ENCODE data around the gene ZNF543. TPM values are rescaled to one million over a fixed set of nuclear protein-coding genes. Genes with fewer than 3 reads are reported as not detected.
"Not testable (repeated sequence)": the region's sequence is repeated elsewhere in the genome, so short reads cannot be mapped to it uniquely, and the experiment has no call there.

The ZNF543 gene
- total RNA-seq (2014; rRNA removed; shearing (Covaris generic)), result 6.9 and 7.7 TPM in 2 replicates

DNA sequence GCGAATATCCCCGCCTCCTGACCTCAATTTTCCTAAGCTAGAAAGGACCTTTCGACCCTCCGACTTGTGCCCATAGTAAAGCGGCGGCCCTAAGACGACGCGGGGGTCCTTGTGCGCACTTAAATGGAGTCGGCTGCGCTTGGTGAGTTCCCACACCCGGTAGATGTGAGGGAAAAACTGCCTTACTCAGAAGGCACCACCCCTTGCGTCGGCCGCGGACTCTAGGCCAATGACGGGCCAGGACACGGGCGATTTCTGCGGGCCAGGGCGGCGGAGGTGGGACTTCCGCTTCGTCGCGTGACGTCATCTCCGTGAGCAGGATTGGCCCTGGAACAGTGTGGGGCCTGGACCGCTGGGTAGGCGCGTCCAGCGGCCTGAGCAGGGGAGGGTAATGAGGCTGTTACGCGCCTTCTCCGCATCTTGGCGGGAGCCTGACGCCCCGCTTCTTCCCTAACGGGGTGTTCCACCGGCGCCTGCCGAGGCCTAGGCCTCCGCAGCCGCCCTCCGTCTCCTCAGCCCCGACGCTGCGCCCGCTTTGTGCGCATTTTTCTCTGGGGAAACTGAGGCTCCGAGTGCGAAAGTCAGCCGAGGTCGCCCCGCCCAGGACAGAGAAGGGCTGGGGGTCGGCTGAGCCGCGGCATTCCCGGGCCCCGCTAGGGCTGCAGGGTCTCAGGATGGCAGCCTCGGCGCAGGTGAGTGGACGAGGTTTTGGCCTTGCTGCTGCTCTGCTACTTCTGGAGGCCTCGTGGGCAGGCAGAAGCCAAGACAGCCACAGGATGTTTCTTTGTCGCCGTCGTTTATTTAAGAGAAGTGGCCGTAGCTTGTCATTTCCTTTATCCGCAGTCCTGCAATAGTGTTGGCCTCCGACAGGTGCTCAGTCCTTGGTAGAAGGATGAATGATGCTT lies at the start of gene ZNF543:
Gene ZNF543 (plus strand): TSS at position 293 of the 905 bp plus-strand sequence. CDS start 382 bp downstream, at position 675.
- DNase-seq (ENCODE audit: low spot score), result peak; percentile 98

DNA sequence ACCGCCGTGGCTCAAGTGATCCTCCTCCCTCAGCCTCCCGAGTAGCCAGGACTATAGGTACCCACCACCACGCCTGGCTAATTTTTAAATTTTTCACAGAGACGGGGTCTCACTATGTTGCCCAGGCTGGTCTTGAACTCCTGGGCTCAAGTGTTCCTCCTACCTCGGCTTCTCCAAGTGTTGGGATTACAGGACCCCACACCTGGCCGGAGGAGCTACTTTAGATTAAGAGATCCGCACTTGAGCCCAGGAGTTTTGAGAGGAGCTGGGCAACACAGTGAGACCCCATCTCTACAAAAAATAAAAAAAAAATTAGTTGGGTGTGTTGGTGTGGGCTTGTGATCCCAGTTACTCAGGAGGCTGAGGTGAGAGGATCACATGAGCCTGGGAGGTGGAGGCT lies 49.0 kb upstream of the ZNF543 start:
- DNase-seq (ENCODE audit: low spot score), result no peak

GRCh38 chr19:57273014-57273413 lies 47.3 kb upstream of the ZNF543 start:
- no peak for DNase-seq (ENCODE audit: low spot score)

GRCh38 chr19:57276430-57276829 lies 43.8 kb upstream of the ZNF543 start:
- no peak for DNase-seq (ENCODE audit: low spot score)

DNA sequence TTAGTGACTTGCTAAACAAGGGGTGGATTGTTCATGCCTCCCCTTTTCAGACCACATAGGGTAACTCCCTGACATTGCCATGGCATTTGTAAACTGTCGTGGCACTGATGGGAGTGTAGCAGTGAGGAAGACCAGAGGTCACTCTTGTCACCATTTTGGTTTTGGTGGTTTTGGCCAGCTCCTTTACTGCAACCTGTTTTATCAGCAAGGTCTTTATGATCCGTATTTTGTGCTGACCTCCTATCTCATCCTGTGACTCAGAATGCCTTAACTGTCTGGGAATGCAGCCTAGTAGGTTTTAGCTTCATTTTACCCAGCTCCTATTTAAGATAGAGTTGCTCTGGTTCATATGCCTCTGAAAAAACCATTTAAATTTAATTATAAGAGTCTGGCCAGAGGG lies 41.8 kb upstream of the ZNF543 start:
- DNase-seq (ENCODE audit: low spot score), result not testable (repeated sequence)

DNA sequence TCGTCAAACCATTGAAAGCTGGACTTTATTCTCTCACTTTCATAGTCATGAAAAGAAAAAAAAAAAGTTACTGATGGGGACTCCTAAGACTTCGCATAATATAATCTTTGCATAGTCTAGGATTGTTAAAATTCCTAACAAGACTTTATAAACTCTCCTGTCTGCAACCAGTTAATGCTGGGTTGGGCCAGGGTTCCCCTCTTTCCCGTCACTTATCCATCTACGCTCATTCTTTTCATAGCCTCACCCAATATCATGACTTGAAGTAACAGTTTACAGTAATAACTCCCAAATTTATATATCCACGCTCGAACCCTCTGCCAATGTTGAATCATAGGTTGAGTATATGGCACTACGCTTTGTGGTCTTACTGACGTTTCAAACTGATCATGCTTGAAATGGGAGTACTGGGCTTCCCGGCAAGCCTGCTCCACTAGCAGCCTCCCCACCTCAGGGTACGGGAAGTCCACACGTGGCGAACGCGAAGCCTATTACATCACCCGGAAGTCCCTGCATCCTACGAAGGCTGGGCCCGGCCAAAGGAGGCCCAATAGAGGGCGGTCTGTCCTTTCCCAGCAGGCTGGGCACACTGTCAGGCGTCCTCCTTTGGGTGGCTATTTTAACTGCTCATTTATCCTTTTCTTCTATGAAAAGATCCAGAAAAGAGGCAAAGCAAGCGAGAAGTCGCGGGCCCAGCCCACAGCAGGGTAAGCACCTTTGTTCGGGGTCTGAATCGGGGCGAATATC lies 40.7 kb upstream of the ZNF543 start:
- peak; percentile 98 for DNase-seq (ENCODE audit: low spot score)

DNA sequence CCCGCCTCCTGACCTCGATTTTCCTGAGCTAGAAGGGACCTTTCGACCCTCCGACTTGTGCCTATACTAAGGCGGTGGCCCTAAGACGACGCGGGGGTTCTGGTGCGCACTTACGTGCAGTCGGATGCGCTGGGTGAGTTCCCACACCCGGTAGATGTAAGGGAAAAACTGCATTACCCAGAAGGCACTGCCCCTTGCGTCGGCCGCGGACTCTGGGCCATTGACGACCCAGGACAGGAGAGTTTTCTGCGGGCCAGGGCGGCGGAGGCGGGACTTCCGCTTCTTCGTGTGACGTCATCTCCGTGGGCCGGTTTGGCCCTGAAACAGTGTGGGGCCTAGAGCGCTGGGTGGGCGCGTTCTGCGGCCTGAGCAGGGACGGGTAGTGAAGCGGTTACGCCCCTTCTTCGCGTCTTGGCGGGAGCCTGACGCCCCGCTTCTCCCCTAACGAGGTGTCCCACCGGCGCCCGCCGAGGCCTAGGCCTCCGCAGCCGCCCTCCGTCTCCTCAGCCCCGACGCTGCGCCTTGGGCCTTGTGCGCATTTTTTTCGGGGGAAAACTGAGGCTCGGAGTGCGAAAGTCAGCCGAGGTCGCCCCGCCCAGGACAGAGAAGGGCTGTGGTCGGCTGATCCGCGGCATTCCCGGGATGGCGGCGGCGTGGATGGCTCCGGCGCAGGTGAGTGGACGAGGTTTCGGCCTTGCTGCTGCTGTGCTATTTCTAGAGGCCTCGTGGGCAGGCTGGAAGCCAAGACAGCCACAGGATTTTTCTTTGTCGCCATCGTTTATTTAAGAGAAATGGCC lies 39.9 kb upstream of the ZNF543 start, which contains the start of gene ZNF460:
Gene ZNF460 (plus strand): TSS at position 321 of the 797 bp plus-strand sequence. CDS start 322 bp downstream, at position 643.
- peak; percentile 98 for DNase-seq (ENCODE audit: low spot score)

GRCh38 chr19:57280962-57281400 lies 39.3 kb upstream of the ZNF543 start:
- no peak for DNase-seq (ENCODE audit: low spot score)

GRCh38 chr19:57282011-57282643 lies 38.1 kb upstream of the ZNF543 start:
- no peak for DNase-seq (ENCODE audit: low spot score)

GRCh38 chr19:57288373-57288772 lies 31.9 kb upstream of the ZNF543 start:
- no peak for DNase-seq (ENCODE audit: low spot score)

DNA sequence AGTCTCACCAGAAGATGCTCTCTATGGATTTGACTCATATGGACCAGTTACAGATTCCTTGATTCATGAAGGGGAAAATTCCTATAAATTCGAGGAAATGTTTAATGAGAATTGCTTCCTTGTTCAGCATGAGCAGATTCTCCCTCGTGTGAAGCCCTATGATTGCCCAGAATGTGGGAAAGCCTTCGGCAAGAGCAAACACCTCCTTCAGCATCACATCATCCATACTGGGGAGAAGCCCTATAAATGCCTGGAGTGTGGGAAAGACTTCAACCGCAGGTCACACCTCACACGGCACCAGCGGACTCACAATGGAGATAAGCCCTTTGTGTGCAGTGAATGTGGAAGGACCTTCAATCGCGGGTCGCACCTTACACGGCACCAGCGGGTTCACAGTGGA lies 29.3 kb upstream of the ZNF543 start:
- no peak for DNase-seq (ENCODE audit: low spot score)

DNA sequence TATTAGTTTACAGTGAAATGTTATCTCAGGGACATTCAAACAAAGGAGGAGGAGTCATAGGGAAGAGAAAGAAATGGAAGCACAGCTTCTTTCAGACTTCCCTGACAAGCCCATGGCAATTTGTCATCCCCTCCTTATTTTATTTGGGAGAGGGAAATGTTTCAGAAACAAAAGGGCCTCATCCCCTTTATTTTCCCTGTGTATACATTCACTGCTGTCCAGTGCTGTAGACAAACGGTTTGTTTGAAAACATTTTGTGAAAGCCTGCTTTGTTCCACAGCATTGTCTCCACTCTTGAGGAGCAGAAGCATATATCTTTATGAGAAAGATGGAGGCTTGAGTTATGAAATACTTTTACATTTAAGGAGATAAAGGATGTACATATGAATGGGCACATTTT lies 27.7 kb upstream of the ZNF543 start:
- DNase-seq (ENCODE audit: low spot score), result no peak

- no peak for DNase-seq (ENCODE audit: low spot score)
Observed at GRCh38 chr19:57293719-57294118, 26.6 kb upstream of the ZNF543 start.

DNA sequence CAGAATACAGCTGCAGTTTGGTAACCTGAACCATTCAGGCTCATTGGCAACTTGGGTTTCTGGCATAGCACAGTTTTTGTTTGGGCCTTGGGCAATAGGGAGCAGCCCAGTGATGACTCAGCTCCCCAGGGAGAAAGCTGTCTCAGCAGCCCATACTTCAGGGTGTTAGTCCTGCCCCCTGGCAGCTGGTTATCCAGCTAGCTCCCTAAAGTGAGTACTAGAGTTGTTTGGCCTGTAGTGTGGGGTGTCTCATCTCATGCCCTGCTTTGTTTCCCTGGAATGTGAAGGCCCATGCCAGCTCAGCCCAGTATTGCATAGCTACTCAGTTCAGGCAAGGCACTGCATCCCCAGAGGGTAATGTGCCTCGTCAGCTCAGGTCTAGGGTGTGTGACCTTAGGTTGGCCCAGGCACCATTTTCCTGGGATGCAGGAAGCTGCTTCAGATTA lies 18.2 kb upstream of the ZNF543 start:
- peak; percentile 83 for DNase-seq (ENCODE audit: low spot score)

DNA sequence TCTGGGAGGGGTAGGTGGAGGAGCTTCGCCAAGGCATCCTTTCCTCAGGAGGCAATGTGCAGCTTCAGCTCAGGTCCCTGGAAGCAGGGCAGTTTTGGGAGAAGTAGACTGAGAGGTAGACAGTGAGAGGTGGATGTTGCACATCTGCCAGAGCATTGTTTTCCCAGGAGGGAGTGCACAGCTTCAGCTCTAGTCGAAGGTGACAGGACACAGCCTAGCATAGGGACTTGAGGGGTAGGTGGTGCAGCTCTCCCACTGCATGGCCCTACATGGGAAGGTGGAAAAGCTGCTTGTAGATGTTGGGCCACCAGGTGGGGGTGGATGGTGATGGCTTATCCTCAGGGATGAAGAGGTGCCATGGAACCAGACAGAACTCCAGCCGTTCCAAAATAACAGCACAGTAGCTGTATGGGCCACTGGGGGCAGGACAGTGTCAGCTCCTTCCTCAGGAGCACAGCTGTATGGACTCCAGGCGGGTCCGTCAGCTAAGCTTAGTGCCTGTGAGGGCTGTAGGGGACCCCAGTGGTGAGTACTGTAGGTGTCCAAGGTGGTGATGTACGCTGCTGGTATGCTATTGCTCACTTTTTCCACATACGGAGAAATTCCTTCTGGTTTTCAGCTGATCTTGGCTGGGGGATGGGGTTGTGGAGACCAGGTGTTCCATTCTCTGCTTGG lies 17.4 kb upstream of the ZNF543 start:
- DNase-seq (ENCODE audit: low spot score), result no peak

DNA sequence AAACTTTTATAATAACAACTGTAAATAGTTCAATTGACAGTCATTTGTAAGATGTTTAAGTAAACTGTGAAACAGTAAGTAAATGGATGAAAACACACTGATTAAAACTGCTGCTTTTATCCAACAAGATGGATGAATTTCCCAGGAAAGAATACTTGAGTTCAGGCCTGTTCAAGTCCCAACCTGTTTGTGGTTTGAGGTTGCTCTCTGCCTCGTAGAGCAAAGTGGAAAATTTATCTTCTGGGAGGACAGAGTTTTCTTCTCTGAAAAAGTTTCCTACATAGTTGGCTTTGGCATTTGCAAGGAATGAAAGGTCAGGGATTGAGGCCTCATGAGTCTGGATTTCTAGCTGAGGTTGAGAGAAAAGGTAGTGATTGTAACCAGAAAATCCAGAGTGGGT lies 15.2 kb upstream of the ZNF543 start:
- no peak for DNase-seq (ENCODE audit: low spot score)

- DNase-seq (ENCODE audit: low spot score), result no peak
Observed at GRCh38 chr19:57308514-57308913, 11.8 kb upstream of the ZNF543 start.

DNA sequence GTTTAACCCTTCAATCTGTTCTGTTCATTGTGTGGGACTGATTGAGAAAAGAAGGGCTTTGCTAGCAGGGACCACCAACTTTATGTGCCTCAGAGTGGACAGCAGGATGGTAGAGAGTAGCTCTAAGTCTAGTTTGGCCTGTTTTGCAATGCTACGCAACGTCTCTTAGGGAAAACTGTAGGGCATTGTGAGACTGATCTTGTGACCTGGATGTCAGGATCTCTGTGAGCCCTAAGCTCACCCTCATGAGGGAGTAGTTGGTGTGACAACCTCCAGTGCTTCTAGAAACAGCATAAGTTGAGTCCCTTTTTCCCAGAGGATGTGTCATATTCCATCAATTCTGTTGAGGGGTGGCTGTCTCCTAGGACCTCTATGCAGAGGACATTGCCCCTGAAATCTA lies 9.5 kb upstream of the ZNF543 start:
- DNase-seq (ENCODE audit: low spot score), result no peak

DNA sequence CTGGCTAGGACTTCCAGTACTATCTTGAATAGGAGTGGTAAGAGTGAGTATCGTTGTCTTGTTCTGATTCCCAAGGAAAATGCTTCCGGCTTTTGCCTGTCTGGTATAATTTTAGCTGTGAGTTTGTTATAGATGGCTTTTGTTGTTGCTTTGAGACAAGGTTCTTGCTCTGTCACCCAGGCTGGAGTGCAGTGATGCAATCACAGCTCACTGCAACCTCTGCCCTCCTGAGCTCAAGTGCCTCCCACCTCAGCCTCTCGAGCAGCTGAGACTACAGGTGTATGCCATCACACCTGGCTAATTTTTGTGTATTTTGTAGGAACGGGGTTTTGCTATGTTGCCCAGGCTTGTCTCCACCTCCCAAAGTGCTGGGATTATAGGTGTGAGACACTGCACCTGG lies 6.1 kb upstream of the ZNF543 start:
- no peak for DNase-seq (ENCODE audit: low spot score)

DNA sequence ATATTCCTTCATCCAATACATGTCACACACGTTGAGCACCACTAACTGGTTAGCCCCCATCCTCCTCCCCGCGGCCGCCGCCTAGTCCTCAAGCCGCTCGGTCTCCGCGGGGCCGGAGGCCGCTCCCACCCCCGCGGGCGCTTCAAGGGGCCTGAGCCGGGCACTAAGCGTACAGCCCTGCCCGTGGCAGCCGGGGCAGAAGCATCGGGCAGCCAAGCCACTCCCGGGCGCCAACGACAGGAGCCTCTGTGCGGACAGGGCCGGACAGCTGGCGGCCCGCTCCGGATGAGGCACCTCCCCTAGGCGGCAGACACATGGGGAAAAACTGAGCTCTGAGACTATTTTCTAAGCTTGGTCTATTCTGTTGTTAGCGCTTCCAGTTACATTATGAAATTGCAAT lies 2.8 kb upstream of the ZNF543 start:
- no peak for DNase-seq (ENCODE audit: low spot score)

GRCh38 chr19:57319869-57320179 lies 448 bp upstream of the ZNF543 start:
- no peak for DNase-seq (ENCODE audit: low spot score)

All from H4 (cell line).